Endodermal cell (in vitro differentiated cells): ENCODE measurements around the gene KCNK13. TPM values are rescaled to one million over a fixed set of nuclear protein-coding genes. Genes with fewer than 3 reads are reported as not detected.

Experiments
- DNase-seq: peaks from one replicate; pipeline ENCODE4 v3.0.0-alpha.2; 2017
- H3K27ac ChIP-seq: 2 replicates; pipeline ENCODE4 v1.5.1; 2013; ENCODE audit warnings: mild to moderate bottlenecking, low read depth, low read length, moderate library complexity
- H3K27me3 ChIP-seq: 2 replicates; pipeline ENCODE4 v1.6.1; 2013; ENCODE audit warnings: mild to moderate bottlenecking, low read length, moderate library complexity; ENCODE audit not compliant: insufficient read depth, control insufficient read depth, poor library complexity, severe bottlenecking
- H3K36me3 ChIP-seq: 2 replicates; pipeline ENCODE4 v1.7.0; 2013; ENCODE audit warnings: mild to moderate bottlenecking, low read length, moderate library complexity; ENCODE audit not compliant: control insufficient read depth, insufficient read depth
- H3K4me1 ChIP-seq: one replicate; pipeline ENCODE4 v1.7.0; 2013; ENCODE audit warnings: low read length; ENCODE audit not compliant: control insufficient read depth, insufficient read depth
- H3K4me3 ChIP-seq: 2 replicates; pipeline ENCODE4 v1.5.1; 2013; ENCODE audit warnings: mild to moderate bottlenecking, low read length, moderate library complexity
- H3K9ac ChIP-seq: 2 replicates; pipeline ENCODE4 v1.6.1; 2013; ENCODE audit warnings: mild to moderate bottlenecking, low read length, moderate library complexity; ENCODE audit not compliant: poor library complexity, severe bottlenecking; ENCODE audit errors: extremely low read depth
- H3K9me3 ChIP-seq: 2 replicates; pipeline ENCODE4 v1.6.1; 2013; ENCODE audit warnings: mild to moderate bottlenecking, low read length, moderate library complexity; ENCODE audit not compliant: control insufficient read depth
- H3K27ac Mint-ChIP-seq: 2 replicates; pipeline ENCODE4 v1.8.0; 2020; ENCODE audit warnings: mixed read lengths
- H3K27me3 Mint-ChIP-seq: 2 replicates; pipeline ENCODE4 v1.8.0; 2021; ENCODE audit warnings: mild to moderate bottlenecking, mixed read lengths; ENCODE audit not compliant: insufficient read depth
- H3K36me3 Mint-ChIP-seq: 2 replicates; pipeline ENCODE4 v1.8.0; 2020; ENCODE audit warnings: low read depth, mixed read lengths
- H3K4me1 Mint-ChIP-seq: 2 replicates; pipeline ENCODE4 v1.8.0; 2020; ENCODE audit warnings: mixed read lengths
- H3K4me3 Mint-ChIP-seq: 2 replicates; pipeline ENCODE4 v1.8.0; 2020; ENCODE audit warnings: mild to moderate bottlenecking, moderate library complexity, mixed read lengths
- H3K9me3 Mint-ChIP-seq: 2 replicates; pipeline ENCODE4 v1.8.0; 2020; ENCODE audit warnings: mild to moderate bottlenecking, mixed read lengths
- CTCF ChIP-seq: fragments of 200-600 bp; sonication (generic); conservative IDR thresholded peaks from 2 replicates; pipeline ENCODE4 v1.5.0; 2021; ENCODE audit warnings: antibody characterized with exemption, mild to moderate bottlenecking
- WGBS, 2 experiments: methylation state at CpG; one replicate each; pipeline versions ENCODE4 v1.1.5 to v1.1.7; 2013; ENCODE audit warnings: missing lambda C conversion rate in 2 of 2, mixed read lengths in 1 of 2; ENCODE audit not compliant: insufficient coverage in 1 of 2, insufficient read length in 1 of 2; 5-methylcytosine and 5-hydroxymethylcytosine counted together
- total RNA-seq, 2 donors: library from RNA; stranded (reverse); fragmentation: NEBNext Ultra II Directional in 1 of 2; extraction: Animal tissue kit (Norgen Biotek cat#: 25700) in 1 of 2; gene quantifications; 2 replicates in 1 of 2; 3 replicates in 1 of 2; pipeline ENCODE4 v1.2.1, GENCODE V29; 2021

The KCNK13 gene
- total RNA-seq, 2 donors from 2014 or later: 0.58 to 1.3 TPM

- no peaks in the 10 kb centered on the region for H3K27me3 ChIP-seq
- H3K4me1 ChIP-seq: peaks cover 8% of the 10 kb centered on the region
- Mint-ChIP-seq H3K9me3 (peaks cover 5% of the 10 kb centered on the region), H3K27ac (no peak overlapping the region), H3K4me3 (no peak overlapping the region), H3K27me3 (peaks cover 18% of the 10 kb centered on the region), H3K36me3 (no peaks in the 10 kb centered on the region), H3K4me1 (peaks cover 23% of the 10 kb centered on the region)
- H3K9me3 ChIP-seq: no peaks in the 10 kb centered on the region
- H3K36me3 ChIP-seq: no peaks in the 10 kb centered on the region
- no peak for TF ChIP-seq CTCF
- no peak overlapping the region for H3K9ac ChIP-seq
- H3K4me3 ChIP-seq: no peak overlapping the region
- WGBS, 2 experiments: 57 to 67% methylated on average over 1 of the region's 1 CpG
- DNase-seq: no peak
- H3K27ac ChIP-seq: no peak overlapping the region
These were observed 34.8 kb downstream of the KCNK13 start for GRCh38 chr14:90096566-90096965.

- Histone ChIP-seq H3K4me1 (peaks cover 8% of the 10 kb centered on the region), H3K36me3 (no peaks in the 10 kb centered on the region), H3K27ac (no peak overlapping the region), H3K27me3 (no peaks in the 10 kb centered on the region), H3K9me3 (no peaks in the 10 kb centered on the region), H3K4me3 (no peak overlapping the region), H3K9ac (no peak overlapping the region)
- H3K27me3 Mint-ChIP-seq: peaks cover 5% of the 10 kb centered on the region
- no peaks in the 10 kb centered on the region for H3K9me3 Mint-ChIP-seq
- no peaks in the 10 kb centered on the region for H3K36me3 Mint-ChIP-seq
- WGBS, 2 experiments: 91 to 100% methylated on average over 3 of the region's 3 CpGs
- TF ChIP-seq CTCF: no peak
- peaks cover 16% of the 10 kb centered on the region for H3K4me1 Mint-ChIP-seq
- no peak for DNase-seq
- no peak overlapping the region for H3K27ac Mint-ChIP-seq
- H3K4me3 Mint-ChIP-seq: no peak overlapping the region
These were observed 42.0 kb downstream of the KCNK13 start for GRCh38 chr14:90103808-90104207.

- WGBS, 2 experiments: 95 to 96% methylated on average over 4 of the region's 4 CpGs
- H3K4me3 Mint-ChIP-seq: no peak overlapping the region
- H3K27me3 Mint-ChIP-seq: peaks cover 5% of the 10 kb centered on the region
- no peak overlapping the region for H3K4me3 ChIP-seq
- no peaks in the 10 kb centered on the region for H3K36me3 Mint-ChIP-seq
- no peak overlapping the region for H3K27ac ChIP-seq
- H3K9ac ChIP-seq: no peak overlapping the region
- H3K27ac Mint-ChIP-seq: no peak overlapping the region
- H3K4me1 Mint-ChIP-seq: peaks cover 4% of the 10 kb centered on the region
- no peak for TF ChIP-seq CTCF
- no peaks in the 10 kb centered on the region for H3K9me3 Mint-ChIP-seq
- H3K9me3 ChIP-seq: no peaks in the 10 kb centered on the region
- no peaks in the 10 kb centered on the region for H3K36me3 ChIP-seq
- no peaks in the 10 kb centered on the region for H3K4me1 ChIP-seq
- no peak for DNase-seq
- no peaks in the 10 kb centered on the region for H3K27me3 ChIP-seq
These were observed 44.0 kb downstream of the KCNK13 start for GRCh38 chr14:90105756-90106155.
